GM10266 (cell line): ENCODE measurements around the gene UBE2O.

Experiments used
- DNase-seq: peaks from one replicate; pipeline ENCODE4 v3.0.0; 2012; ENCODE audit errors: extremely low spot score
- TF ChIP-seq, protein P1 (sequence below): IDR thresholded peaks from 2 replicates; pipeline ENCODE4 v1.5.1; 2012; ENCODE audit warnings: mild to moderate bottlenecking, low read depth; ENCODE audit not compliant: control insufficient read depth, insufficient read depth; ENCODE audit errors: missing control alignments

UBE2O gene

DNA sequence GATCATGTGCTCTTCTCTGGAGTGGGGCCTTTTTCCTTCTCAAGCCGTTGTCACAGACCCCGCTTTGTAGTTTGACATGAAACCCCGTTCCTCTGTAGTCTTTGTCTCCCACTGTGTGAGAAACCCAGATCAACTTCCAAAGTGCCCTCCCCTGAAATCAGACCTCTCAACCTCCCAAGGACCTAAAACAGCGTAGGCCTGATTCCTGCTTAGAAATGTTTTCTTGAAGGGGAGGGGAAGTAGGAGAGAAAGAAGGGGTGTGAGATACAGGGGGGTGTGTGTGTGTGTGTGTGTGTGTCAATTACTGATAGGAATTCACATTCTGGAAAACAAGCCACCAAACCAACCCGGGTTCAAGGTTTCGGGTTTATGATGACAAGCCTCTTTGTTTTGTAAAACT is 1.4 kb downstream of the UBE2O start:
- TF ChIP-seq, protein P1, sequence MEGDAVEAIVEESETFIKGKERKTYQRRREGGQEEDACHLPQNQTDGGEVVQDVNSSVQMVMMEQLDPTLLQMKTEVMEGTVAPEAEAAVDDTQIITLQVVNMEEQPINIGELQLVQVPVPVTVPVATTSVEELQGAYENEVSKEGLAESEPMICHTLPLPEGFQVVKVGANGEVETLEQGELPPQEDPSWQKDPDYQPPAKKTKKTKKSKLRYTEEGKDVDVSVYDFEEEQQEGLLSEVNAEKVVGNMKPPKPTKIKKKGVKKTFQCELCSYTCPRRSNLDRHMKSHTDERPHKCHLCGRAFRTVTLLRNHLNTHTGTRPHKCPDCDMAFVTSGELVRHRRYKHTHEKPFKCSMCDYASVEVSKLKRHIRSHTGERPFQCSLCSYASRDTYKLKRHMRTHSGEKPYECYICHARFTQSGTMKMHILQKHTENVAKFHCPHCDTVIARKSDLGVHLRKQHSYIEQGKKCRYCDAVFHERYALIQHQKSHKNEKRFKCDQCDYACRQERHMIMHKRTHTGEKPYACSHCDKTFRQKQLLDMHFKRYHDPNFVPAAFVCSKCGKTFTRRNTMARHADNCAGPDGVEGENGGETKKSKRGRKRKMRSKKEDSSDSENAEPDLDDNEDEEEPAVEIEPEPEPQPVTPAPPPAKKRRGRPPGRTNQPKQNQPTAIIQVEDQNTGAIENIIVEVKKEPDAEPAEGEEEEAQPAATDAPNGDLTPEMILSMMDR: no peak
- DNase-seq: no peak

DNA sequence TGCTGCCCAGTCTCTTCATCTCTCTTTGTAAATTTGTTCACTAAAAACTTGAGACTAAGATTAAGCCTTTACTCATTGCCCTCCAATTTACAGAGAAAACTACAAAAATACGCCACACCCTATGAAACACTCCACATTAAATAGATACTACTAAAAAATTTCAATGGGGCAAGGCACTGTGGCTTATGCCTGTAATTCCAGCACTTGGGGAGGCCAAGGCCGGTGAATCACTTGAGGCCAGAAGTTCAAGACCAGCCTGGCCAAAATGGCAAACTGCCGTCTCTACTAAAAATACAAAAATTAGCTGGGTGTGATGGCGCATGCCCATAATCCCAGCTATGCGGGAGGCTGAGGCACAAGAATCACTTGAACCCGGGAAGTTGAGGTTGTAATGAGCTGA is 3.8 kb downstream of the UBE2O start:
- TF ChIP-seq, protein P1: no peak
- no peak for DNase-seq

DNA sequence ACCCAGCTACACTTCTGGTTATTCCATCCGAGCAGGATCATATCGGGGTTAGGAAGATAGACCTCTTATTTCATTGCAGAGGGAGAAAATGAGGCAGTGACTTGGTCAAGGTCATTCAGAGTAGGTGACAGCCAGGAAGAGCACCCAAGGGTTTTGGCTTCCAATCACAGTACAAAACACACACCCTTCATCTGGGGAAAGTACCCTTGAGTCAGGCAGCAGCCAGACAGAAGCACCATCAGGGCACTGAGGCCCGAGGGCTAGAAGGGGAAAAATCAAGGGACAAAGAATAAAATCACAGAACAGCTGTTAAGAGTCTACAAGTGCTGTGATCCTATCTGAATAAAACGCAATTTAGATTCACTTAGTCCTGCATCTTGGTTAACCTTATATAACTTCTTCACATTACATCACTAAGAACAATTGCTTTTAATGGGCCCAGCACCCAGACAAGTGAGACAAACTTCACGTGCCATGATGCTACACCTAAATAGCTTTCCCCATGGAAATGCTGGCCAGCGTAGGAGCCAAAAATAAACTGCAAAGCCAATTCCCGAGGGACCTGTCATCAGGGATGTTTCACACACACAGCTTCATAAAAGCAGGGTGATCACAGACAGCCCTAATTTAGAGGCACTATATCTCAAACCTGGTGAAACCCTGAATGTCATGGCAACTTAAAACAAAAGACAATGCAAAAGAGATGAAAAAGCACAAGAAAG is 4.9 kb downstream of the UBE2O start:
- TF ChIP-seq, protein P1: no peak
- DNase-seq: no peak

- TF ChIP-seq, protein P1: no peak
These were observed 6.3 kb downstream of the UBE2O start for GRCh38 chr17:76446449-76447231.

DNA sequence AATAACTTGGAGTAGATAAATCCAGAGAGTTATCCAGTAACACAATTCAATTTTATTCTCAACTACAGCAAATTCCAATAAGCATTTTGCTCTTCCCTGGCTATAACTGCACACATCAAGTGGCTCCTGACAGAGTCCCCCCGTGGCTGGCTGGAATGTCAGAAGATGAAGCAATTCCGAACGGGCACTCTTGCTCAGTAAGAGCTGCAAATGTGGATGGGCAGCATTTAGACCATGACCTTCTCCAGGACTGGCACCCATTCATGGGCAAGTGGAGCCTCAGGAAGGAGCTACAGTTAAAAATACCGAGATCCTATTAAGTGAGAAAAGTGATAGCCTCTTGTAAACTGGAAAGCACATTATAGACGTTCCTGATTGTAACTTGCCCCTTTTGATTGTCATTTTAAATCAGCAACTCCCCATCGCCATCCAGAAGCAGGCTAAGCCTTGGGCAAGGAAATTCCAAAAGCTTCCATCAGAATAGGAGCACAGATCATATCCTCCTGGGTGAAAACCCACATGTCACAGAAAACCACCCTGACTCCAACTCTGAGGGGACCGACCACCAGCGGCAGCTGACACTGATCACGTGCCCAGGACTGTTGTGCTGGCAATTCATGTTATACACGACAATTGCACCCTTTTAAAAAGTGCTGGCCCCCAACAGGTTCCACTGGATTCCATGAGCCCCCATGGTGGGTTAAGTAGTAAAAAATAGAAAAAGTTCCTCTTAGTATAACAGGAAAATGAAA is 7.1 kb downstream of the UBE2O start:
- TF ChIP-seq, protein P1: no peak

More at GRCh38 chr17:76446449-76447231, 6.3 kb downstream of the UBE2O start:
- no peak for DNase-seq

GRCh38 chr17:76444518-76445311 is 8.2 kb downstream of the UBE2O start:
- DNase-seq: no peak
- TF ChIP-seq, protein P1: no peak

More for the DNA sequence above, 7.1 kb downstream of the UBE2O start:
- DNase-seq: no peak
